Fibroblast of villous mesenchyme (primary cell): ENCODE results near the gene PROK1. TPM values are rescaled to one million over a fixed set of nuclear protein-coding genes. Genes with fewer than 3 reads are reported as not detected.
A peak's percentile ranks its signal among the peaks of the same experiment; 100 is the strongest.

Source experiments
- DNase-seq: peaks from one replicate; pipeline ENCODE4 v3.0.0-alpha.2; 2010; ENCODE audit warnings: low read depth
- H3K4me3 ChIP-seq: 2 replicates; pipeline ENCODE4 v1.5.1; 2011; ENCODE audit warnings: low read depth, mild to moderate bottlenecking, low read length
- CTCF ChIP-seq: IDR thresholded peaks from 2 replicates; pipeline ENCODE4 v1.5.1; 2012; ENCODE audit warnings: low read depth, mild to moderate bottlenecking, low read length; ENCODE audit not compliant: insufficient read depth
- total RNA-seq: library from RNA; depleted of rRNA; stranded (reverse); fragments of >200 nt; gene quantifications from 2 replicates; pipeline ENCODE4 v1.2.3, GENCODE V29; 2012

PROK1 gene
- total RNA-seq, 1 donor: not detected

GRCh38 chr1:110485725-110486124 lies 34.8 kb downstream of the PROK1 start:
- no peak overlapping the region for H3K4me3 ChIP-seq
- TF ChIP-seq CTCF: no peak
- DNase-seq: no peak

GRCh38 chr1:110487726-110488125 lies 36.8 kb downstream of the PROK1 start:
- peak; percentile 41 for DNase-seq
- no peak for TF ChIP-seq CTCF
- no peak overlapping the region for H3K4me3 ChIP-seq

GRCh38 chr1:110488161-110488560 lies 37.2 kb downstream of the PROK1 start:
- no peak overlapping the region for H3K4me3 ChIP-seq
- DNase-seq: no peak
- no peak for TF ChIP-seq CTCF

- no peak for TF ChIP-seq CTCF
- no peak for DNase-seq
- H3K4me3 ChIP-seq: no peak overlapping the region
Measured at GRCh38 chr1:110488867-110489266, 37.9 kb downstream of the PROK1 start.

- no peak for TF ChIP-seq CTCF
- no peak for DNase-seq
- no peak overlapping the region for H3K4me3 ChIP-seq
Measured at GRCh38 chr1:110489406-110489805, 38.5 kb downstream of the PROK1 start.

GRCh38 chr1:110489973-110490542 lies 39.1 kb downstream of the PROK1 start:
- TF ChIP-seq CTCF: no peak
- DNase-seq: no peak
- no peak overlapping the region for H3K4me3 ChIP-seq

GRCh38 chr1:110490791-110491451 lies 40.0 kb downstream of the PROK1 start:
- DNase-seq: no peak
- H3K4me3 ChIP-seq: no peak overlapping the region
- TF ChIP-seq CTCF: no peak
